NCI-H1436 treated with DMSO at 0.1 percent for 48 hours (cell line): ENCODE measurements around the gene ONECUT2.
"Not testable (repeated sequence)": the region's sequence is repeated elsewhere in the genome, so short reads cannot be mapped to it uniquely, and the experiment has no call there.

ENCODE experiments used
- DNase-seq: peaks from one replicate; lab custom pipeline; 2025; lab: John Stamatoyannopoulos, UW

The ONECUT2 gene

DNA sequence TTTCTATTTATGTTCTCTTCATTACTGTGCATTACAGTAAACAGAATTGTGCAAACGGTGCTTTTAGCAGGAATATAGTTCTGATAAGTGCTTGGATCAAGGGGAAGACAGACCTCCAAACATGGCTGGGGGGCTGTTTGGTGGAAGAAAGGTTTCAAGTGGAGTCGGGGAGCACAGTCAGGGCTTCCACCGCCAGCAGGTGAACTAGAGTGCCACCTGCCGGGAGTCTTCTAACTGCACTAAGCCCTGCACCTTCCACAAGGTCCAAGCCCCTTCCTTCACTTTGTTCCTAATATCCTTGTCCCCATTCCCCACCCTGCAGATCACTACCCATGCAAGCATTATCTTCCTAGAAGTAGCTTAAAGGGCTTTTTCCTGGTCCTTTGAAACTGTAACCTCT, 11.1 kb downstream of the ONECUT2 start:
- no peak for DNase-seq

DNA sequence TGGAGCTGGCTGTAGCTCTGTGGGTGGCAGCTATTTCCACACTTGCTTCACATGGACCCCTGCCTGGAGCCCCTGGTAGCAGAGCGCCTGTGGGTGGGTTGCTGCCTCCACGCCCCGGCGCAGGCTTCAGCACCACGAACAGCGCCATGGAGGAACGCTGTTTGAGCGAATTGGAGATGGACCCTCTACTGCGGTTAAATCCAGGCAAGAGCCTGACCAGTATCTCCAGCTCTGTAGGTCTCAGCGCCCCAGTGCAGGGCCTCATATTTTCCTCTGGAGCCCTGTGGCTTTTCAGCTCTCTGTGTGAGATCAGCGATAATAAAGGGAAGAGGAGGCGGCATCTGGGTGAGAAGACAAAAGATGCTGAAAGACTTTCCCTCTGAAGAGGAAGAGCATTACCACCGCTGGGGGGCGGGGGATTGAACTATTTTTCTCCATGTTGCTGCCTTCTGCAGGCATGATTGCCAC, 12.0 kb downstream of the ONECUT2 start:
- no peak for DNase-seq

DNA sequence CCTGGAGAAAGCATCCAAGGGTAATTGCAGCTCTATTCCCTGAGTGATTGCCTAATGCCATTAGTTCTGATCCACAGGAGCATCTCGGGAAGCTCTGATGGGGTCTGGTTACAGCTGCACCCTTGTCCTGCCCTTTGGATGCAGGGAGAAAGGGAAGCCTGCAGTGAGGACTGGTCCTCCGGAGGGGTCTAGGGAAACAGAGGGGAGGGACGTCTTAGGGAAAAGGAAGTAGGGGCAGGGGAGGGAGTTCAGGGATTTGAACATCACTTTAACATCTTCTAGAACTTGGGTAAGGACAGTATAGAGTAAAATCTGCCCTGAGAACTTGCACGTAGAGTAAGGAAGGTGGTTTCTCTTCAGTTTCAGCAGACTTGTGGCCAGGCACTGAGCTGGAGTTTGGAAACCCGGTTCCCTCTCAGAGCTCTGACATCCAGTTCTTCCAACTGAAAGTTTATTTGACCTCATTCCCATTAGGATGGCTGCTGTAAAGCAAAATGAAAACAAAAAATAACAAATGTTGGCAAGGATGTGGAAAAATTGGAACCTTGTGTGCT, 20.5 kb downstream of the ONECUT2 start:
- no peak for DNase-seq

DNA sequence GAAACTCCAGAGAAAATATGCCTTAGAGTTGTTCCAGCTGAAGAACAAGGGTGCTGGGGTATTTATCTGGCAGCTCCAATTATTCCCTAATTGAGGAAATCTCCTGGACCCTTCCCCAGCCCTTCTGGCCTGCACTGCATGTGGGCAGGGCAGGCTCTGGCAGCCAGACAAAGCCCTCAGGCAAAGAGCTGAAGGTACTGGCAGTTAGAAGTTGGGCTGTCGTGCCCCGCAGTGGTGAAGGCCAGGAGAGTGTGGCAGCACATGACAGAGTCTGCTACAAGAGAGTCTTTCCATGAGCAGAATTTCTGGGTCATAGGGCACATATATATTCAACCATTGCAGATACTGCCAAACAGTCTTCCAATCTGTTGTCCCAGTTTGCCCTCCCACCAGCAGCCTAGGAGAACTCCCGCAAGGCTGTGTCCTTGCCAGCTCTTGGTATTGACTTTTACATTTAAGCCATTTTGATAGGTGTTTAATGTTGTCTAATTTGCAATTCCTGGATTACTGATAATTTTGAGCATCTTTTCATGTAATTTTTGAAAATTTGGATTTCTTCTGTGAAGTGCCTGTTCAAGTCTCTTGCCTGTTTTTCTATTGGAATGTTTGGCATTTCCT, 26.6 kb downstream of the ONECUT2 start:
- DNase-seq = no peak

DNA sequence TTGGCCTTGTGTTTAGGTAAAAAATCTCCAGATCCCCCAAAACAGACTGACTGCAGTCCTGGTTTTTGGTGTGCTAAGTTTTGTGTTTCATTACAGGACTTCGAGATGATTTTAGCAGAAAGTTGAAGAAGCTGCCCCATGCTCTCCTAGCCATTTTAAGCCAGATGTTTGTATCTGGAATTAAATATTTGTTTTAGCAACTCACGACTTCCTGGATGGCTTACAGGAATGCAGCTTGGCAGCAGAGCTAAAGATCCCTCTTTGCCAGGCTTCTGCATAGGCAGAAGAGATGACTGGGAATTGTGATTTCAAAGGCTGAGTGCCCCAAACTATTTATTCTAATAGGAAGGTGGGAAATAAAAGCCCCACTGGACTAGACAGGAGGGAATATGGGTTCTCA, 31.1 kb downstream of the ONECUT2 start:
- DNase-seq = no peak

DNA sequence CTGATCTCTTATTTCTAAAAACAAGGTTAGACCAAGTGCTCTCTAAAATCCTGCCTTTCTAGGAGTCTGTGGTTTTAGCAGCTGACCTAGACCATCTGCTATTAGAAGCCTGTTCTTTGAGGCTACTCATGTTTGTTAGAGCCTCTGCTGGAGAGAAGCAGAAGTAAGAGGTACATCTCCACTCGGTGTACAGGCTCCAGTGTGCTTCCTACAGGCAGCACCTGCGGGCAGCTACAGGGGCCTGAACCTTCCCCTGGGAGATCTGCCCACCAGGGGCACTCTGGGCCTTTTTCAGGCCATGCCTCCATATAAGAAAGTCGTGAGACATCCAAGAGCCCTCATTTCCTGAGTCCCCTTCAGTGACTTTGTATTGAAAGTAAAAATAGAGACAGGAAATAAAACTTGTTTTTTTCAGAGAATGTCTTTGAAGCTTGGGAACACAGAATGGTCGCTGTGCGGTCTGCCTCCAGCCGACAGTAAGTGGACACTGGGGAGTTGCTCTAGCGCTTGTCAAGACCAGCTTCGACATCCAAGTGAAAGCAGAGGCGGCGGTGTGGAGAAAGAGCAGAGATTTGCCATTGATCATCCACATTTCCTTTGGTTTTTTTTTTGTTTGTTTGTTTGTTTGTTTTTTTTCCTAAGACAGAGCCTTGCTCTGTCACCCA, 31.7 kb downstream of the ONECUT2 start:
- no peak for DNase-seq

DNA sequence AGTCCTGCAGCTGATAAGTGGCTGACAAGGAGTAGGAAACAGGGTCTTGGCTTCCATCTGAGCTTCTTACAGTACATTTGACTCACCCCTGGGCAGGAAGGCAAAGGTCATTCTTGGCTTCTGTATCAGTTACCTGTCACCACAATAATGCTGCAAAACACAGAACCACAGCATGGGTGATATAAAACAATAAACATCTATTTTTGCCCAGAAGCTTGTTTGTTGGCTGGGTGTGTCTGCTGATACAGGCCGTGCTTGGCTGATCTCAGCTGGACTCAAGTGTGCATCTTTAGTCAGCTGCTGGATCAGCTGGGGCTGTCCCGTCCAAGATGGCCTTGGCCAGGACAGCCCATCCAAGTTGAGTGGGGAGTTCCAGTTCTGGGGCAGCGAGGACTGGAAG, 34.7 kb downstream of the ONECUT2 start:
- no peak for DNase-seq

DNA sequence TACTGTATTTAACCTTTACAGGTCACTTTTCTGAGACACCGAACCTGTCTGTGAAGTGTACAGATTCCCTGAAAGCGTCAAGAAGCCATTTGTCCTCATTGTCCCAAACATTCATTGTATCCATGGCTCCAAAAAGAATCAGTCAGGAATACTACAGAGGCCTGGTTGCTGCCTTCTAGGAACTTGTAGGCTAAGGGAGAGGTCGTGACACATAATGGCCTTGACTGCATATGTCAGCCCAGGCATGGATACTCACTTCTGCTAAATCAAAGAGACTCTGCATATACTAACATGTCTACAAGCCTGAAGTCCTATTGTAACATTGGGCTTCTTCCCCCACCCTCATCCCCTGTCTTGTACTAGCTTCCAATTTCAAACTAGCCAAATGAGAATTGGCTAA, 40.2 kb downstream of the ONECUT2 start:
- no peak for DNase-seq

DNA sequence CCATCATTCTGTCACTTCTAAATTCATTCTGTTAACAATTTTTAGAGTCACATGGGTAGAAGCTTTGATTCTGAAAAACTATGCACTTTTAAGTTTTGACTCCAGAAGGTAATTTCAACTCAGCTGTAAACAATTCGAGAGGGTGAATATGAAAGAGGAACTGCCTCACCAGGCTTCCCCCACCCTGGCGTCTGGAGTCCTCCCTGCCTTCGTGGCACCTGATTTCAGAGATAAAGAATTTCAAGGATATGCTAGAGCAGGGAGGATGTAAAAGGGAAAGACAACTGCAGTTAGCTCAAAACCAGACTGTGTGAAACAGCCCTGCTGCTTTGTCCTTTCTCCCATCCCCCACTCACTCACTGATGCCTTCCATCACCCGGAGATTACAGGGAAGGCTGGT, 40.7 kb downstream of the ONECUT2 start:
- DNase-seq = no peak

DNA sequence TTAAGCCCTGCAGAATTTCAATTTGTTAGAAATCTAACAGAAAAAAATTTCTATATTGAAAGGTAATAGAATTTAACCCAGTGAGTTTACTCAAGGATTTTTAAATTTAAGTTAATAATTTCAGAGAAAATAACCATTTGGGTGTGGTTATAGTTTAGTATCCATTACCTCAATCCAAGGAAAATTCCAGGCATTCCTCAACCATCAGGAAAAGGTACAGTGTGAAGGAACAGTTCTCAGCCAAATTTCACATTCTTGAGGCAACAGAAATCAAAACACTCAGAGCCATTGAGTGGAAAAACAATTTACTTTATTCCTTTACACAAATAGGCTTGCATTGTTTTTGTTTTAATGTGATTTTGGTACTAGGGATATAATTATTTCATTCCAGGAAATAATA, 45.6 kb downstream of the ONECUT2 start:
- no peak for DNase-seq

DNA sequence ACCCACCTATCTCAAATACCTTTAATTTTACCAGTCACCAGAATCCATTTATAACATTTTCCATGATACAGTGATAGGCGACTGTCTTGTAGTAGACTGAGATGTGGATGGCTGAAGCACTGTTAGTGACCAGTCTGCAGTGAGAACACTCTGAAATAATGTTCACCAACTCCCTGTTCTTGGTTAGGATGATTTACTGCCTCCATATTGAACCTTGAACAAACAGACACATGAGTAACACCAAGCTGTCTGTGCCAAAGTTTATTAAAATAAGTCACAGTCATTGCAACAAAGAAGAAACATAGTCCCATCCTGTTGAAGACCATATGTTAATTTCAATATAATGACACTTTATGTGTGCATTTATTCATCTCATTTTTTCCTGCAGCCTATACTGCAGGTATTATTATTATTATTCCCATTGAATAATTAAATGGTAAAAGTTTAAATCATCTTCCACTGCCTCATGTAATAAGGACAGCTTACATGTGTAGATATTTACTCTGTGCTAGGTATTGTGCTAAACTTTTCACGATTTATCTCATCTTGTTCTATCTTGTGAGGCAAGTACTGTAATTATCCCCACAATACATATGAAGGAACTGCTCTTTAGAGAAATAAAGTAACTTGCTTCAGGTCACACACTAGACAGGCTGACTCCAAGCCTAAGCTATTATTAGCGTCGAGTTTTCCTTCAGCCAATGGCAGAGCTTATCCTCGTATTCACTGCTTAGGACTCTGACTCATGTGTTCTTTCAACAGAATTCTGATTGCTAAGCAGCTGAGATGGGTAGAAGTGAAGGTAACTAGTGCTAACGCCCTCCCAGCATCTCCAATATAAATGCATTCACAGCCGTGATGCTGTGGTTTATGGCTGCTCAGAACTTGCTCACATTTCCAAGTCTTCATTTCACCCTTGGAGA, 62.5 kb downstream of the ONECUT2 start:
- no peak for DNase-seq

DNA sequence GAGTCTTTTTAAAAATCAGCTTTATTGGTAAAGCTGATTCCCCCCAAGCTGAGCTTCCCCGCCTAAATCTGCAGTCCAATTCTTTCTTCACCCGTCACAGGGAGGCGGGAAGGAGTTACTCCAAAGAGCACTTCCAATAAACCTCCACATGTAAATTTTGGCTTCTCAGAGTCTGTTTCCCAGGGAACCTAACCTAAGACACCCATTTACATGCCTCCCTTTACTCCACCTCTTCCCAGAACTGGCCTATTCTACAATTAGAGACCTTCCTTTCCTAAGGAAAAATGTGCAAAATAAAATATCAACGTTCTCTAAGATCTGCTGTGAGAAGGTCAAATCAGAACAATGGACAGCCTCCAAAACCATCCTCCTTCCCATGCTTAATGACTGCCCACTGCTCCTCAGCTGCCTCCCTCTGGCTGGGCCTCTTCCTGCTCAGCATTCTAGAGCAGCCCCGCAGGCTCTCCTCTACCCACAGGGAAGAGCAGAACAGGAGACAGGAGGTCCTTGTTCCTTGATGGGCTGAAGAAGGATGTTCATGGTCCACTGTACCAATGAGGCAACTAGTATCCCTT, 63.6 kb downstream of the ONECUT2 start:
- DNase-seq = no peak

DNA sequence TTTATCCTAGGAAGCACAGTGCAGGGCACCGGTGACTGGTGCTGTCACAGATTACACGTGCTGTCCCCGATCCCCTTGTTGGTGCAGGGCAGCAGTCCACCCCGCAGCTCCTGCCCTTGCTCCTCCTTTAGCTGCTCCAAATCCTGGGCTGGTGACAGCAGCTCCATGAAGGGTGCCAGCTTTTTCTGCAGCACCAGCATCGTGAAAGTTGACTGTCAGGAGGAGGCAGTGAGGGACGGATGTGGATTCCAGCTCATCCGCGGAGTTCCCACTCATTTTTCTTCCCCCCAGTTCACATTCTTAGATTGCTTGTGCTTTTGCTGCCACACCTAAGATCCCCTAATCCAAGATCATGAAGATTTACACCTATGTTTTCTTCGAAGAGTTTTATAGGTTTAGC, 67.5 kb downstream of the ONECUT2 start:
- no peak for DNase-seq

DNA sequence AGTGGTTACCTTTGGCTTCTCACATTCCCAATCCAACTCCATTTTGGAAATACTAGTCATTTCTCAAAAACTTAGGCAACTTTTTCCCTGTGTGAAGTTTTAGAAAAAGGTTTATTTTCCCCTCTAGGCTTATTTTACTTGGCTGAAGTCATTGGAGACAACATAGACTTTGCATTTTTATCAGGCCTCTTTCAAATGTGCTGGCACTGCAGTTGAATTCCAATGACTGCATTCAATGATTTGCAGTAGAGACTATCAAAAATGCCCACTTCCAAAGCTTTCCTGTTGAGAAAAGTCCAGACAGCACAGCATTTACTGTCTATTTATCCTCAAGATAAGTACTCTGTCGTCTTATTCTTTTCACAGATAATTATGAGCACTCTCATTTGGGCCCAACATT, 70.1 kb downstream of the ONECUT2 start:
- DNase-seq = no peak

DNA sequence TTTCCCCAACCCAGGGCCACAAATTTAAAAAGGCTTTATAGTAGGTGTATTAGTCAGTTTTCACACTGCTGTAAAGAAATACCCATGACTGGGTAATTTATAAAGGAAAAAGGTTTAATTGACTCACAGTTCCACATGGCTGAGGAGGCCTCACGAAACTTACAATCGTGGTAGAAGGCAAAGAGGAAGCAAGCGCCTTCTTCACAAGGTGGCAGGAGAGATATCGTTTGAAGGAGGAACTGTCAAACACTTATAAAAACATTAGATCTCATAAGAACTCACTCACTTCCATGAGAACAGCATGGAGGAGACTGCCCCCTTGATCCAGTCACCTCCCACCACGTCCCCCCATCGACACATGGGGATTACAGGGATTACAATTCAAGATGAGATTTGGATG, 80.9 kb downstream of the ONECUT2 start:
- DNase-seq = no peak

DNA sequence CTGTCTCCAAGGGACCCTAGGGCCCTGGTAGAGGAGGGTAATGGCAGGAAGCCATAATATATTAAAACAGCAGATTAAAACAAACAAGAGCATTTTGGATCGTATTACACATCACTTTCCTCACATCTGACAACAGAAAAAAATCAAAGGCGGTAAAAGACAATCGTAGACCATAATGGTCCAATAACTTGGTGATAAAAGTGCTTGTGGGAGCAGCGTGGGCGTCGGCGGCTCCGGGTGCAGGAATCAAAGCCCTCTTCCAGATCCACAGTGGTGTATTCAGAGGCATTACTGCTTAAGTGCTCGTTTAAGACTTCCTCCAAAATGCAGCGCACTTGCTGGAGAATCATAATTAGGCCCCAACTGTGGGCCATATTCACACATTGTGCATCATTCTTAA, 83.4 kb downstream of the ONECUT2 start:
- no peak for DNase-seq

DNA sequence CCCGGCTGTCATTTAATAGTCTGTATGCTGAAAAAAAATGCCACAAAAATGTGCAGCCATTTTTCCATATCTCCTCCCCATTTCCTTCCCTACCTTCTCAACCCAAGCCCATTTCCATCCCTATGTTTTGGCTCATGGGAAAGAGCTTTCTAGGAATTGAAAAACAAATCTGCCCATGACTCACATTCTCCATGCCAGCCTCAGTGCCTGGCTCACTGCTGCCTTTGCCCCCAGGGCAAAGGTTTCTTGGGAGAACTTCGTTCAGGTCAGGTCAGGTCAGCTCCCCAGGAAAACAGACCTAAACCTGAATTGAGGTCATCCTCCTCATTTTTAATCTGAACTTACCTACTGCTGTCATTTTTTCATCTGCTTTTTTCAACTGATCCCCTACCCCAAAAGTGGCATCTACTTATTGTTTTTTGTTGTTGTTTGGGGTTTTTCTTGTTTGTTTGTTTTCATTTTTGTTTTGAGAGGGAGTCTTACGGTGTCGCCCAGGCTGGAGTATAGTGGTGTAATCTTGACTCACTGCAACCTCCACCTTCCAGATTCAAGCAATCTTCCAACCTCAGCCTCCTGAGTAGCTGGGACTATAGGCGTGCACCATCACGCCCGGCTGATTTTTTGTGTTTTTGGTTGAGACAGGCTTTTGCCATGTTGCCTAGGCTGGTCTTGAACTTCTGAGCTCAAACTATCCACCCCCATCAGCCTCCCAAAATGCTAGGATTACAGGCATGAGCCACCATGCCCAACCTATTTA, 84.7 kb downstream of the ONECUT2 start:
- no peak for DNase-seq

DNA sequence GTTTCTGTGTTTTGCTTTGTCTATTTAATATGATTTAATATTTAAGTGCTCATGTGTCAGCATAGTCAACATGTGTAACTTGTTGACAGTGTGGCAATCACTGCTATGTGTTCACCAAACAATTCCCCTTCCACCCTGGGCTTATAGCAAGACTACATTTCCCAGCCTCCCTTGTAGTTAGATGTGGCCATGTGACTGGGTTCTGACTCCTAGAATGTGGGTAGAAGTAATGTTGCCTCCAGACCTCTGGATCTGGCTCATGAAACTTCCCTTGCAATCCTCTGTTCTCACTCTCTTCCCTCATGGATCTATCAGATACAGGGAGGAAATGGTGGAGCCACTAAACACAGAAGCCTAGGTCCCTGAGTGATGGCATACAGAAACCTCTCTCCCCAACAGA, 87.2 kb downstream of the ONECUT2 start:
- not testable (repeated sequence) for DNase-seq

DNA sequence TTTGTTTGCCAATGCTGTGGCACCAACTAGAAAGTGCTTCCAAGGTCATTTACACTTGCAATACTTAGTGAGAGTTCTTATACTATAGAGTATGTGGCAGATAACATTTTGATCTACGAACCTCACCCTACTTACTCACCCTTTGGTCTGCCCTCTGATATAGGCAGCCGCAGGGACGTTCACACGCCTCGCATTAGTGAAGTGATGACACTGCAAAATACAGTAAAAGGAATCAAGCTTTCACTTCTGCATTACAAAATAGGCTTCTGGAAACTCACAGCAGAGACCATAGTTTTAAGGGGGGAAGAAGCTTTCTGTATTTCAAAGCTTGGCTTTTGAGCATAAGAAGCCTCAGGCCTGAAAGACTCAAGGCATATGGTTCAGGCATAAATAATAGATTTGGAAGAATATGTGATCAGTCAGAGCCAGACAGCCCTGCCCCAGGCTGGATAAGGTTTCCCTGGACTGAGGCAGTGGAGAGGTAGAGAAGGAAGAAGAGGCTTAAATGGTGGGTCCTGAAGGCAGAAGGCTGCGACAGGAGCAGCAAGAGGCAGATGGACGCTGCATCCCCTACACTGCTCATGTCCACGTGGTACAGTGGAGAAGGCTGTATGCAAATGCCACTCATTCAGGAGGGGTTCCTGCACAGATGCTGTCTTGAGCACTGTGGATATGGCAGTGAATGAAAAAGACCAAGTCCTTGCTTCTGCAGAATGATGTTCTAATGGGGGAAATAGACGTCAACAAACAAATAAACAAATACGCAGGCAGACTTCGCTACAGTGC, 88.2 kb downstream of the ONECUT2 start:
- no peak for DNase-seq

DNA sequence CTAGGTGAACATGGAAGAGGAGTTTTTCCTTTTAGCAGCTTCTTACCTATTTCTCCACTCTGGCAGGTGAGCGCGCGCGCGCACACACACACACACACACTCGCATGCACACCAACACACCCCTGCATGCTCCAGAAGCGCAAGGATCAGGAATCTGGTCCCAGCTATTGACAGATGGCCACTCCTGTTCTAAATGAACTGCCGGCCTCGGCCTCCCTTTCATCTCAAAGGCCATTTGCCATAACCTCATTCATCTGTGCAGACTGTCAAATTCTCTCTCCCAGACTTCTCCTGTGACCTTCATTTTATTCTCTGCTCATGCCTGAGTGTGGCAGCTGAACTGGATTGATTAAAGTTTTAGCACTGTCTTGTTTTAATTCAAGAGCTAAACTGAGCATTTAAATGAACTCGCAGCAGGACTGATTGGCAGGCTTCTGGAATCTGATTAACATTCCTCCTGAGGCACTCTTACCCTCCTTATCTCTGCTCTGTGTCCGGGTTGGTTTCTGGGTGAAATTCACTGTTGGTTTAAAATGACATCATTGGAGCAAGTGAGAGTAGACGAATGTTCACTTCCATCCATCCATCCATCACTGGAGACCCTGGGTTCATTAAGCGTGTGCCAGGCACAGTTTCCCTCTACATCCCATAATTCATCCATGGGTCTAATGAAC, 92.5 kb downstream of the ONECUT2 start:
- DNase-seq = no peak
